Karpas-422 (cell line): ENCODE results near the gene RALGAPA2. TPM values are rescaled to one million over a fixed set of nuclear protein-coding genes. Genes with fewer than 3 reads are reported as not detected.

Source experiments
- DNase-seq: peaks from one replicate; pipeline ENCODE4 v3.0.0-alpha.2; 2015
- H2AFZ ChIP-seq: fragments of 200-600 bp; sonication (generic); 2 replicates; pipeline ENCODE4 v1.6.1; 2014; ENCODE audit warnings: antibody characterized with exemption, low read length, mixed read lengths
- H3K27ac ChIP-seq: fragments of 200-600 bp; sonication (generic); 2 replicates; pipeline ENCODE4 v1.5.1; 2014; ENCODE audit warnings: mild to moderate bottlenecking, low read length, moderate library complexity
- H3K27me3 ChIP-seq: fragments of 200-600 bp; sonication (generic); 2 replicates; pipeline ENCODE4 v1.6.1; 2014; ENCODE audit warnings: low read length, mixed read lengths
- H3K36me3 ChIP-seq: fragments of 200-600 bp; sonication (generic); 2 replicates; pipeline ENCODE4 v1.6.1; 2014; ENCODE audit warnings: low read length, mixed read lengths; ENCODE audit not compliant: insufficient read depth
- H3K4me1 ChIP-seq: fragments of 200-600 bp; sonication (generic); 2 replicates; pipeline ENCODE4 v1.6.1; 2014; ENCODE audit warnings: mild to moderate bottlenecking, low read length, mixed read lengths
- H3K4me2 ChIP-seq: fragments of 200-600 bp; sonication (generic); 2 replicates; pipeline ENCODE4 v1.6.1; 2014; ENCODE audit warnings: low read length, low read depth, mild to moderate bottlenecking; ENCODE audit not compliant: poor library complexity, severe bottlenecking
- H3K4me3 ChIP-seq: fragments of 200-600 bp; sonication (generic); 2 replicates; pipeline ENCODE4 v1.5.1; 2014; ENCODE audit warnings: mild to moderate bottlenecking, antibody characterized with exemption, low read length, mixed read lengths
- H3K79me2 ChIP-seq: fragments of 200-600 bp; sonication (generic); 2 replicates; pipeline ENCODE4 v1.6.1; 2014; ENCODE audit warnings: mild to moderate bottlenecking, low read length, mixed read lengths
- H3K9ac ChIP-seq: fragments of 200-600 bp; sonication (generic); 2 replicates; pipeline ENCODE4 v1.6.0; 2014; ENCODE audit warnings: low read length
- H3K9me2 ChIP-seq: fragments of 200-600 bp; sonication (generic), shearing (Covaris generic); replicated peaks from 2 replicates; pipeline ENCODE4 v1.6.0; 2014; ENCODE audit warnings: mild to moderate bottlenecking, low read length, moderate library complexity; ENCODE audit not compliant: insufficient read depth
- H3K9me3 ChIP-seq: fragments of 300-700, 200-600 bp; sonication (generic); 2 replicates; pipeline ENCODE4 v1.6.1; 2014; ENCODE audit warnings: low read length, mixed read lengths
- H4K20me1 ChIP-seq: fragments of 200-600 bp; sonication (generic); 2 replicates; pipeline ENCODE4 v1.6.1; 2014; ENCODE audit warnings: mild to moderate bottlenecking, antibody characterized with exemption, low read length, low read depth; ENCODE audit not compliant: insufficient read depth
- total RNA-seq: library from RNA; depleted of rRNA; stranded (reverse); fragments of >200 nt; shearing (Covaris generic); gene quantifications from 2 replicates; pipeline ENCODE4 v1.2.3, GENCODE V29; 2014; ENCODE audit warnings: low replicate concordance

RALGAPA2 gene
- total RNA-seq, 1 experiment from 2014 or later: 6.3 TPM

- Histone ChIP-seq H3K4me2 (no peak overlapping the region), H3K36me3 (no peaks in the 10 kb centered on the region), H3K4me3 (no peak overlapping the region), H3K9ac (no peak overlapping the region), H3K9me2 (no peaks in the 10 kb centered on the region), H3K27ac (no peak overlapping the region), H3K27me3 (no peaks in the 10 kb centered on the region), H4K20me1 (0 out of 2 replicates have a peak, but pooled peaks cover 5% of the 10 kb centered on the region), H3K79me2 (no peaks in the 10 kb centered on the region), H2AFZ (no peak overlapping the region), H3K4me1 (no peaks in the 10 kb centered on the region), H3K9me3 (no peaks in the 10 kb centered on the region)
- DNase-seq: no peak
These were observed 15.1 kb downstream of the RALGAPA2 start for GRCh38 chr20:20697325-20697845.

- Histone ChIP-seq H3K9me3 (no peaks in the 10 kb centered on the region), H3K36me3 (no peaks in the 10 kb centered on the region), H3K9me2 (no peaks in the 10 kb centered on the region), H3K4me1 (peaks cover 4% of the 10 kb centered on the region), H3K27ac (no peak overlapping the region), H2AFZ (no peak overlapping the region), H4K20me1 (0 out of 2 replicates have a peak, but pooled peaks cover 3% of the 10 kb centered on the region), H3K4me2 (no peak overlapping the region), H3K27me3 (no peaks in the 10 kb centered on the region), H3K4me3 (no peak overlapping the region), H3K9ac (no peak overlapping the region), H3K79me2 (no peaks in the 10 kb centered on the region)
- DNase-seq: no peak
These were observed 17.1 kb downstream of the RALGAPA2 start for GRCh38 chr20:20695250-20695816.

GRCh38 chr20:20694591-20694990, 17.9 kb downstream of the RALGAPA2 start:
- DNase-seq: no peak
- Histone ChIP-seq H3K9me2 (no peaks in the 10 kb centered on the region), H3K27ac (no peak overlapping the region), H4K20me1 (0 out of 2 replicates have a peak, but pooled peaks cover 3% of the 10 kb centered on the region), H3K9ac (no peak overlapping the region), H3K9me3 (no peaks in the 10 kb centered on the region), H2AFZ (no peak overlapping the region), H3K36me3 (no peaks in the 10 kb centered on the region), H3K4me3 (no peak overlapping the region), H3K4me1 (peaks cover 4% of the 10 kb centered on the region), H3K4me2 (no peak overlapping the region), H3K79me2 (no peaks in the 10 kb centered on the region), H3K27me3 (no peaks in the 10 kb centered on the region)

- no peaks in the 10 kb centered on the region for H3K79me2 ChIP-seq
These were observed 19.9 kb downstream of the RALGAPA2 start for GRCh38 chr20:20692587-20692986.

GRCh38 chr20:20691477-20692235, 20.8 kb downstream of the RALGAPA2 start:
- H3K79me2 ChIP-seq: no peaks in the 10 kb centered on the region
- no peak overlapping the region for H2AFZ ChIP-seq
- peaks cover 9% of the 10 kb centered on the region; the same call in 1 of the 2 replicates for H4K20me1 ChIP-seq
- no peaks in the 10 kb centered on the region for H3K9me3 ChIP-seq
- H3K27ac ChIP-seq: no peak overlapping the region
- H3K9ac ChIP-seq: no peak overlapping the region
- H3K36me3 ChIP-seq: no peaks in the 10 kb centered on the region
- no peaks in the 10 kb centered on the region for H3K27me3 ChIP-seq
- no peak overlapping the region for H3K4me2 ChIP-seq
- no peaks in the 10 kb centered on the region for H3K9me2 ChIP-seq
- no peak for DNase-seq
- peaks cover 4% of the 10 kb centered on the region for H3K4me1 ChIP-seq
- no peak overlapping the region for H3K4me3 ChIP-seq

More at GRCh38 chr20:20692587-20692986, 19.9 kb downstream of the RALGAPA2 start:
- Histone ChIP-seq H3K4me2 (no peak overlapping the region), H3K27ac (no peak overlapping the region), H2AFZ (no peak overlapping the region), H3K9ac (no peak overlapping the region), H3K27me3 (no peaks in the 10 kb centered on the region), H3K9me3 (no peaks in the 10 kb centered on the region), H3K4me1 (peaks cover 4% of the 10 kb centered on the region), H3K9me2 (no peaks in the 10 kb centered on the region), H3K36me3 (no peaks in the 10 kb centered on the region), H3K4me3 (no peak overlapping the region), H4K20me1 (peaks cover 9% of the 10 kb centered on the region; the same call in 1 of the 2 replicates)
- no peak for DNase-seq

GRCh38 chr20:20690676-20691476, 21.6 kb downstream of the RALGAPA2 start:
- H3K4me3 ChIP-seq: no peak overlapping the region

GRCh38 chr20:20687319-20687718, 25.1 kb downstream of the RALGAPA2 start:
- peaks cover 4% of the 10 kb centered on the region for H3K4me1 ChIP-seq
- no peaks in the 10 kb centered on the region for H3K9me2 ChIP-seq
- no peak for DNase-seq
- H3K9ac ChIP-seq: no peak overlapping the region
- H3K27me3 ChIP-seq: no peaks in the 10 kb centered on the region
- H3K36me3 ChIP-seq: no peaks in the 10 kb centered on the region
- no peak overlapping the region for H3K4me3 ChIP-seq
- no peak overlapping the region for H3K27ac ChIP-seq
- H3K9me3 ChIP-seq: no peaks in the 10 kb centered on the region
- H2AFZ ChIP-seq: no peak overlapping the region
- peaks cover 6% of the 10 kb centered on the region; the same call in 1 of the 2 replicates for H4K20me1 ChIP-seq
- H3K4me2 ChIP-seq: no peak overlapping the region
- H3K79me2 ChIP-seq: no peaks in the 10 kb centered on the region

More at GRCh38 chr20:20690676-20691476, 21.6 kb downstream of the RALGAPA2 start:
- Histone ChIP-seq H2AFZ (no peak overlapping the region), H3K4me2 (no peak overlapping the region), H3K27ac (no peak overlapping the region), H3K4me1 (peaks cover 4% of the 10 kb centered on the region), H3K9me3 (no peaks in the 10 kb centered on the region), H4K20me1 (peaks cover 6% of the 10 kb centered on the region; the same call in 1 of the 2 replicates), H3K9me2 (no peaks in the 10 kb centered on the region), H3K9ac (no peak overlapping the region), H3K79me2 (no peaks in the 10 kb centered on the region), H3K27me3 (no peaks in the 10 kb centered on the region), H3K36me3 (no peaks in the 10 kb centered on the region)
- DNase-seq: no peak

- Histone ChIP-seq H3K9ac (no peak overlapping the region), H3K9me3 (no peaks in the 10 kb centered on the region), H3K79me2 (no peaks in the 10 kb centered on the region), H4K20me1 (peaks cover 6% of the 10 kb centered on the region; the same call in 1 of the 2 replicates), H3K9me2 (no peaks in the 10 kb centered on the region), H3K4me2 (no peak overlapping the region), H2AFZ (no peak overlapping the region), H3K4me1 (peaks cover 7% of the 10 kb centered on the region), H3K27me3 (no peaks in the 10 kb centered on the region), H3K27ac (no peak overlapping the region), H3K4me3 (no peak overlapping the region), H3K36me3 (no peaks in the 10 kb centered on the region)
- no peak for DNase-seq
These were observed 26.8 kb downstream of the RALGAPA2 start for GRCh38 chr20:20685635-20686034.
